H1 (cell line): ENCODE measurements around the gene NDUFA5. TPM values are rescaled to one million over a fixed set of nuclear protein-coding genes. Genes with fewer than 3 reads are reported as not detected.

Source experiments
- CHD7 ChIP-seq: fragments of 300-600 bp; sonication (generic); IDR thresholded peaks from 2 replicates; pipeline ENCODE4 v1.7.1; 2012; ENCODE audit warnings: low read length, moderate library complexity, mild to moderate bottlenecking, inconsistent platforms; ENCODE audit not compliant: insufficient replicate concordance
- CREB1 ChIP-seq: IDR thresholded peaks from 2 replicates; pipeline ENCODE4 v1.6.1; 2012; ENCODE audit warnings: inconsistent platforms
- JUND ChIP-seq: IDR thresholded peaks from 2 replicates; pipeline ENCODE4 v1.6.1; 2011; ENCODE audit warnings: mild to moderate bottlenecking, improper control_type of control experiment, low read length
- RFX5 ChIP-seq: IDR thresholded peaks from 2 replicates; pipeline ENCODE4 v1.6.1; 2011; ENCODE audit warnings: low read depth, low read length, improper control_type of control experiment, borderline replicate concordance
- SRF ChIP-seq: IDR thresholded peaks from 2 replicates; pipeline ENCODE4 v1.6.1; 2011; ENCODE audit warnings: mild to moderate bottlenecking, low read depth, low read length, moderate library complexity
- SUZ12 ChIP-seq: fragments of 200-600 bp; sonication (generic); IDR thresholded peaks from 2 replicates; pipeline ENCODE4 v1.6.1; 2012; ENCODE audit warnings: mild to moderate bottlenecking, inconsistent platforms, low read length, moderate library complexity, mixed read lengths
- TBP ChIP-seq: IDR thresholded peaks from 2 replicates; pipeline ENCODE4 v1.6.1; 2011; ENCODE audit warnings: low read depth, low read length, improper control_type of control experiment
- polyA plus RNA-seq, 7 experiments: library from polyadenylated mRNA; depleted of rRNA in 3 of 7; stranded (reverse) in 5 of 7; unstranded in 2 of 7; fragments of >200 nt in 5 of 7; fragments of 200-250 nt in 2 of 7; gene quantifications; 1 replicate in 5 of 7; 2 replicates in 1 of 7; 4 replicates in 1 of 7; pipeline versions ENCODE4 v1.2.1 to v1.2.3, GENCODE V29; 2011 to 2013; ENCODE audit warnings: missing spikeins in 2 of 7, mixed read lengths in 2 of 7
- total RNA-seq: library from RNA; stranded (reverse); fragmentation: NEBNext Ultra II Directional; extraction: Animal tissue kit (Norgen Biotek cat#: 25700); gene quantifications from 2 replicates; pipeline ENCODE4 v1.2.1, GENCODE V29; 2021
- TF ChIP-seq, protein P1 (sequence below): IDR thresholded peaks from 2 replicates; pipeline ENCODE4 v1.6.1; 2012; ENCODE audit warnings: inconsistent platforms
- TF ChIP-seq, protein P2 (sequence below), 3 experiments: IDR thresholded peaks; 1 replicate in 2 of 3; 2 replicates in 1 of 3; pipeline versions ENCODE4 v1.5.1 to v1.6.1; 2011; ENCODE audit warnings: low read length in 3 of 3, mild to moderate bottlenecking in 3 of 3, inconsistent platforms in 2 of 3, low read depth in 1 of 3, moderate library complexity in 1 of 3; ENCODE audit not compliant: insufficient read depth in 1 of 3; ENCODE audit errors: control extremely low read depth in 1 of 3

Gene NDUFA5
- total and polyA plus RNA-seq, 2 of the 8 experiments (the other 6 are each of a cell fraction or from before 2014, with no cell fraction given): 7.6 to 76.3 TPM

GRCh38 chr7:123539871-123540270 is 17.7 kb downstream of the NDUFA5 start (continued):
- TF ChIP-seq CHD7: no peak
- TF ChIP-seq, protein P1, sequence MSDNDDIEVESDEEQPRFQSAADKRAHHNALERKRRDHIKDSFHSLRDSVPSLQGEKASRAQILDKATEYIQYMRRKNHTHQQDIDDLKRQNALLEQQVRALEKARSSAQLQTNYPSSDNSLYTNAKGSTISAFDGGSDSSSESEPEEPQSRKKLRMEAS: no peak
- TF ChIP-seq TBP: no peak
- TF ChIP-seq JUND: no peak
- no peak for TF ChIP-seq SUZ12
- no peak for TF ChIP-seq RFX5
- no peak for TF ChIP-seq SRF
- TF ChIP-seq CREB1: no peak
- TF ChIP-seq, protein P2, sequence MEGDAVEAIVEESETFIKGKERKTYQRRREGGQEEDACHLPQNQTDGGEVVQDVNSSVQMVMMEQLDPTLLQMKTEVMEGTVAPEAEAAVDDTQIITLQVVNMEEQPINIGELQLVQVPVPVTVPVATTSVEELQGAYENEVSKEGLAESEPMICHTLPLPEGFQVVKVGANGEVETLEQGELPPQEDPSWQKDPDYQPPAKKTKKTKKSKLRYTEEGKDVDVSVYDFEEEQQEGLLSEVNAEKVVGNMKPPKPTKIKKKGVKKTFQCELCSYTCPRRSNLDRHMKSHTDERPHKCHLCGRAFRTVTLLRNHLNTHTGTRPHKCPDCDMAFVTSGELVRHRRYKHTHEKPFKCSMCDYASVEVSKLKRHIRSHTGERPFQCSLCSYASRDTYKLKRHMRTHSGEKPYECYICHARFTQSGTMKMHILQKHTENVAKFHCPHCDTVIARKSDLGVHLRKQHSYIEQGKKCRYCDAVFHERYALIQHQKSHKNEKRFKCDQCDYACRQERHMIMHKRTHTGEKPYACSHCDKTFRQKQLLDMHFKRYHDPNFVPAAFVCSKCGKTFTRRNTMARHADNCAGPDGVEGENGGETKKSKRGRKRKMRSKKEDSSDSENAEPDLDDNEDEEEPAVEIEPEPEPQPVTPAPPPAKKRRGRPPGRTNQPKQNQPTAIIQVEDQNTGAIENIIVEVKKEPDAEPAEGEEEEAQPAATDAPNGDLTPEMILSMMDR (IDR thresholded peaks at IDR 0.05; ENCODE audit: control extremely low read depth in 1 of 3, insufficient read depth in 1 of 3, low read depth in 1 of 3, low read length in 3 of 3): no peak
